Endothelial cell of umbilical vein (primary cell): ENCODE results near the gene TRAPPC10. TPM values are rescaled to one million over a fixed set of nuclear protein-coding genes. Genes with fewer than 3 reads are reported as not detected.

Source experiments
- BruUV-seq: library from RNA; stranded (reverse); fragments of 400-500 nt; replicated peaks from 2 replicates; lab custom pipeline; 2021; lab: Mats Ljungman, UMichigan
- CTCF ChIA-PET: fragments of 300-600, 350-600 bp; sonication (Branson Sonifier 250); formaldehyde crosslinking; loops from one replicate; lab custom pipeline; 2021; ENCODE audit warnings: antibody characterized with exemption, inconsistent platforms; lab: Charles Lee
- POLR2A ChIA-PET: fragments of 300-600, 350-600 bp; sonication (Branson Sonifier 250); formaldehyde crosslinking; loops from one replicate; lab custom pipeline; 2021; ENCODE audit warnings: antibody characterized with exemption, inconsistent platforms; lab: Charles Lee
- DNase-seq: peaks from one replicate; pipeline ENCODE4 v3.0.0-alpha.2; 2011; ENCODE audit warnings: low read depth, low spot score
- FAIRE-seq: peaks from 2 replicates; lab custom pipeline; 2011; peaks lifted over from hg19 to GRCh38; lab: Jason Lieb, UNC
- H2AFZ ChIP-seq: 2 replicates; pipeline ENCODE4 v1.6.0; 2012; ENCODE audit warnings: low read depth, low read length, control low read depth, inconsistent platforms
- H3K27ac ChIP-seq: 2 replicates; pipeline ENCODE4 v1.5.1; 2011; ENCODE audit warnings: low read depth, mild to moderate bottlenecking, control low read depth, low read length, moderate library complexity; ENCODE audit not compliant: insufficient read depth
- H3K27me3 ChIP-seq, 2 experiments: 2 replicates each; pipeline versions ENCODE4 v1.6.0 to v1.6.1; 2011; ENCODE audit warnings: low read length in 2 of 2, mixed read lengths in 1 of 2; ENCODE audit not compliant: control insufficient read depth in 2 of 2, insufficient read depth in 2 of 2
- H3K36me3 ChIP-seq, 2 experiments: 2 replicates in 1 of 2; 3 replicates in 1 of 2; pipeline ENCODE4 v1.5.1; 2011; ENCODE audit warnings: low read length in 2 of 2, mild to moderate bottlenecking in 1 of 2, moderate library complexity in 1 of 2; ENCODE audit not compliant: control insufficient read depth in 2 of 2, insufficient read depth in 2 of 2; ENCODE audit errors: extremely low read depth in 1 of 2
- H3K4me1 ChIP-seq: 3 replicates; pipeline ENCODE4 v1.5.1; 2011; ENCODE audit warnings: mild to moderate bottlenecking, low read length; ENCODE audit not compliant: control insufficient read depth, insufficient read depth; ENCODE audit errors: extremely low read depth
- H3K4me2 ChIP-seq: 2 replicates; pipeline ENCODE4 v1.6.1; 2011; ENCODE audit warnings: low read length, control low read depth, mixed read lengths; ENCODE audit not compliant: insufficient read depth
- H3K4me3 ChIP-seq, 3 experiments: fragments of 200-600 bp in 1 of 3; sonication (generic), shearing (Covaris generic) in 1 of 3; replicated peaks in 1 of 3; 2 replicates each; pipeline ENCODE4 v1.5.1; 2011 to 2016; ENCODE audit warnings: control low read depth in 3 of 3, low read length in 3 of 3, mild to moderate bottlenecking in 2 of 3, inconsistent platforms in 1 of 3, low read depth in 1 of 3, moderate library complexity in 1 of 3; ENCODE audit not compliant: insufficient read depth in 1 of 3
- H3K79me2 ChIP-seq: 2 replicates; pipeline ENCODE4 v1.6.0; 2012; ENCODE audit warnings: low read length, inconsistent platforms; ENCODE audit not compliant: control insufficient read depth, insufficient read depth
- H3K9ac ChIP-seq: replicated peaks from 2 replicates; pipeline ENCODE3; 2011; ENCODE audit warnings: low read length, control low read depth; ENCODE audit not compliant: insufficient read depth; ENCODE audit errors: extremely low read depth
- H3K9me1 ChIP-seq: replicated peaks from 3 replicates; pipeline ENCODE4 v1.6.0; 2011; ENCODE audit warnings: mild to moderate bottlenecking, low read length; ENCODE audit not compliant: control insufficient read depth, insufficient read depth; ENCODE audit errors: extremely low read depth
- H3K9me3 ChIP-seq: replicated peaks from 2 replicates; pipeline ENCODE4 v1.5.1; 2012; ENCODE audit warnings: low read length, inconsistent platforms; ENCODE audit not compliant: control insufficient read depth, insufficient read depth
- H4K20me1 ChIP-seq: replicated peaks from 2 replicates; pipeline ENCODE3; 2011; ENCODE audit warnings: mild to moderate bottlenecking, low read length; ENCODE audit not compliant: control insufficient read depth, insufficient read depth; ENCODE audit errors: extremely low read depth
- CTCF ChIP-seq, 2 donors: IDR thresholded peaks; 1 replicate in 1 of 2; 2 replicates in 1 of 2; pipeline ENCODE4 v1.5.1; 2011; ENCODE audit warnings: low read length in 2 of 2, mild to moderate bottlenecking in 2 of 2, moderate library complexity in 2 of 2, control low read depth in 1 of 2, inconsistent platforms in 1 of 2, low read depth in 1 of 2; ENCODE audit not compliant: insufficient read depth in 1 of 2; ENCODE audit errors: extremely low read depth in 1 of 2
- EZH2 ChIP-seq: IDR thresholded peaks from 2 replicates; pipeline ENCODE4 v1.6.1; 2012; ENCODE audit warnings: borderline replicate concordance, low read depth, mild to moderate bottlenecking, moderate library complexity, low read length, inconsistent platforms; ENCODE audit not compliant: severe bottlenecking
- FOS ChIP-seq: IDR thresholded peaks from 2 replicates; pipeline ENCODE4 v1.6.1; 2011; ENCODE audit warnings: mild to moderate bottlenecking, low read length, moderate library complexity, borderline replicate concordance; ENCODE audit not compliant: insufficient read depth
- GATA2 ChIP-seq: IDR thresholded peaks from 2 replicates; pipeline ENCODE4 v1.7.0; 2011; ENCODE audit warnings: low read depth, mild to moderate bottlenecking, moderate library complexity, mixed read lengths, low read length; ENCODE audit not compliant: insufficient read length, insufficient read depth
- JUN ChIP-seq: IDR thresholded peaks from 2 replicates; pipeline ENCODE4 v1.6.1; 2011; ENCODE audit warnings: borderline replicate concordance, low read depth; ENCODE audit not compliant: insufficient read length, insufficient read depth
- MAX ChIP-seq: IDR thresholded peaks from 2 replicates; pipeline ENCODE4 v1.6.1; 2011; ENCODE audit not compliant: insufficient read depth, insufficient read length
- MYC ChIP-seq: IDR thresholded peaks from one replicate; pipeline ENCODE4 v1.6.1; 2011; ENCODE audit warnings: mild to moderate bottlenecking, low read depth, low read length
- POLR2A ChIP-seq: IDR thresholded peaks from 2 replicates; pipeline ENCODE4 v1.6.1; 2012; ENCODE audit warnings: low read depth, mild to moderate bottlenecking, control low read depth, low read length
- POLR2AphosphoS5 ChIP-seq: IDR thresholded peaks from 2 replicates; pipeline ENCODE4 v1.6.1; 2012; ENCODE audit warnings: low read depth, mild to moderate bottlenecking, control low read depth, low read length, moderate library complexity; ENCODE audit not compliant: insufficient read depth
- dilution Hi-C: fragments of 300-500 bp; cut with MboI; formaldehyde crosslinking; loops from one replicate; pipeline ENCODE4 v1.15.0; 2019; ENCODE audit warnings: low sequenced_read_pairs; ENCODE audit not compliant: extremely low pct_ligation_motif_present
- intact Hi-C: fragments of 100-400 bp; cut with micrococcal nuclease; formaldehyde crosslinking; loops from one replicate; pipeline ENCODE4 v1.10.0; 2022
- polyA plus RNA-seq, 4 experiments: library from polyadenylated mRNA; depleted of rRNA in 3 of 4; stranded (reverse) in 3 of 4; unstranded in 1 of 4; fragments of >200 nt; gene quantifications; 2 replicates each; pipeline versions ENCODE4 v1.2.1 to v1.2.3, GENCODE V29; 2011 to 2012; ENCODE audit warnings: missing spikeins in 1 of 4
- total RNA-seq: library from RNA; stranded (reverse); gene quantifications from 2 replicates; pipeline ENCODE4 v1.2.3, GENCODE V29; 2021

TRAPPC10 gene
- total and polyA plus RNA-seq, 2 donors (not counting 3 experiments of a cell fraction or from before 2014, with no cell fraction given) = 21.5 to 33.6 TPM

- Histone ChIP-seq H4K20me1 (no peaks in the 10 kb centered on the region), H3K79me2 (no peaks in the 10 kb centered on the region), H3K9ac (no peak overlapping the region), H3K9me1 (no peaks in the 10 kb centered on the region), H3K4me2 (no peak overlapping the region), H3K36me3 (peaks cover 7 to 32% of the 10 kb centered on the region in 2 experiments), H3K4me3 (no peak overlapping the region), H2AFZ (no peak overlapping the region), H3K27me3 (no peaks in the 10 kb centered on the region), H3K4me1 (no peaks in the 10 kb centered on the region), H3K9me3 (no peaks in the 10 kb centered on the region), H3K27ac (no peak overlapping the region)
- FAIRE-seq (no peak), DNase-seq (no peak)
- intact Hi-C loops = no loop called here
- CTCF ChIA-PET = no interaction called here
- TF ChIP-seq EZH2 (no peak), JUN (no peak), FOS (no peak), POLR2A (no peak), MAX (no peak), GATA2 (no peak), MYC (no peak), POLR2AphosphoS5 (no peak), CTCF (IDR thresholded peaks at IDR 0.05; ENCODE audit: extremely low read depth in 1 of 2, insufficient read depth in 1 of 2, low read depth in 1 of 2, low read length in 2 of 2) (no peak)
- dilution Hi-C loops = no loop called here
- POLR2A ChIA-PET = no interaction called here
- no TSS peak for BruUV-seq
Measured at GRCh38 chr21:43971992-43972255, 40.2 kb upstream of the TRAPPC10 start.
